Measurements from ENCODE around the gene SAMD15.

SAMD15 gene

DNA sequence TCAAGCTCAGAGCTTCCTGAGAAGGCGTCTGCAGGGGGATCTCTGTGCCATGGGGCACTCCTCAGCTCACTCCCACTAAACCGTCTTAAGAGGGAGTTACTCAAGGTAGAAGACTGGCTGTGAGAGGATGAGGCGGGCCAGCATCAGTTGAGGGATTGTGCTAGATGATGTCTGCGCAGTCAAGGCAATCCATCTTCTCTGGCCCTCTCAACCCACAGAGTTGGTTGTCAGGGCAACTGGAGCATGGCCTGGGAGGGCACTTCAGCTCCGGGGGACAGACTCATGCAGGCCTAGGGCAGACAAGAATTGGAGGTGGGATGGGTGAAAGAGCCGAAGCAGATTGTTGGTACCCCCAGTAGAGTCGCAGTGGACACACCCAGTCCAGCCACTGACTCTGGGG, 47.3 kb upstream of the SAMD15 start:
- no peak overlapping the region for H3K4me3 ChIP-seq (ENCODE audit: low read depth, low read length)
- H3K9me3 ChIP-seq (ENCODE audit: control insufficient read depth, insufficient read depth, low read depth, low read length): no peaks in the 10 kb centered on the region
- POLR2A ChIA-PET: interaction anchor here (0.9 to 1.7 kb wide), 2 partner anchors 14 to 47 kb away, joined by 4 to 5 read pairs; partner anchors contain the start of genes SAMD15 and TMED8
- H3K36me3 ChIP-seq (ENCODE audit: control insufficient read depth in 2 of 2, insufficient read depth in 1 of 2, low read length in 2 of 2): no peaks in the 10 kb centered on the region; a peak in 1 of 3 replicates
- no peak for TF ChIP-seq ZNF48 (tag by site-specific recombination; IDR thresholded peaks at IDR 0.05)
- TF ChIP-seq, protein P1, sequence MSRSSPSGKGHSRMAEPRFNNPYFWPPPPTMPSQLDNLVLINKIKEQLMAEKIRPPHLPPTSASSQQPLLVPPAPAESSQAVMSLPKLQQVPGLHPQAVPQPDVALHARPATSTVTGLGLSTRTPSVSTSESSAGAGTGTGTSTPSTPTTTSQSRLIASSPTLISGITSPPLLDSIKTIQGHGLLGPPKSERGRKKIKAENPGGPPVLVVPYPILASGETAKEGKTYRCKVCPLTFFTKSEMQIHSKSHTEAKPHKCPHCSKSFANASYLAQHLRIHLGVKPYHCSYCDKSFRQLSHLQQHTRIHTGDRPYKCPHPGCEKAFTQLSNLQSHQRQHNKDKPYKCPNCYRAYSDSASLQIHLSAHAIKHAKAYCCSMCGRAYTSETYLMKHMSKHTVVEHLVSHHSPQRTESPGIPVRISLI (tag by site-specific recombination; IDR thresholded peaks at IDR 0.05): no peak
- TF ChIP-seq BCL11A (tag by site-specific recombination; IDR thresholded peaks at IDR 0.05; ENCODE audit: low read depth): no peak
- no peak for TF ChIP-seq ZNF37A (tag by site-specific recombination; IDR thresholded peaks at IDR 0.05)
- no peak for TF ChIP-seq ZNF121 (tag by site-specific recombination; IDR thresholded peaks at IDR 0.05)
- no peak for TF ChIP-seq ZNF747 (tag by site-specific recombination; IDR thresholded peaks at IDR 0.05)
- TF ChIP-seq IKZF3 (tag by site-specific recombination; IDR thresholded peaks at IDR 0.05): no peak
- TF ChIP-seq, protein P2, sequence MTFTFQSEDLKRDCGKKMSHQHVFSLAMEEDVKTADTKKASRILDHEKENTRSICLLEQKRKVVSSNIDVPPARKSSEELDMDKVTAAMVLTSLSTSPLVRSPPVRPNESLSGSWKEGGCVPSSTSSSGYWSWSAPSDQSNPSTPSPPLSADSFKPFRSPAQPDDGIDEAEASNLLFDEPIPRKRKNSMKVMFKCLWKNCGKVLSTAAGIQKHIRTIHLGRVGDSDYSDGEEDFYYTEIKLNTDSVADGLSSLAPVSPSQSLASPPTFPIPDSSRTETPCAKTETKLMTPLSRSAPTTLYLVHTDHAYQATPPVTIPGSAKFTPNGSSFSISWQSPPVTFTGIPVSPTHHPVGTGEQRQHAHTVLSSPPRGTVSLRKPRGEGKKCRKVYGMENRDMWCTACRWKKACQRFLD (tag by site-specific recombination; IDR thresholded peaks at IDR 0.05): no peak
- TF ChIP-seq, protein P3, sequence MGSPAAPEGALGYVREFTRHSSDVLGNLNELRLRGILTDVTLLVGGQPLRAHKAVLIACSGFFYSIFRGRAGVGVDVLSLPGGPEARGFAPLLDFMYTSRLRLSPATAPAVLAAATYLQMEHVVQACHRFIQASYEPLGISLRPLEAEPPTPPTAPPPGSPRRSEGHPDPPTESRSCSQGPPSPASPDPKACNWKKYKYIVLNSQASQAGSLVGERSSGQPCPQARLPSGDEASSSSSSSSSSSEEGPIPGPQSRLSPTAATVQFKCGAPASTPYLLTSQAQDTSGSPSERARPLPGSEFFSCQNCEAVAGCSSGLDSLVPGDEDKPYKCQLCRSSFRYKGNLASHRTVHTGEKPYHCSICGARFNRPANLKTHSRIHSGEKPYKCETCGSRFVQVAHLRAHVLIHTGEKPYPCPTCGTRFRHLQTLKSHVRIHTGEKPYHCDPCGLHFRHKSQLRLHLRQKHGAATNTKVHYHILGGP (tag by site-specific recombination; IDR thresholded peaks at IDR 0.05): no peak
- no peak for TF ChIP-seq ZBTB17 (tag by site-specific recombination; IDR thresholded peaks at IDR 0.05)
- CTCF ChIA-PET: interaction anchor here (0.7 to 1.4 kb wide), 2 partner anchors 16 to 29 kb away, joined by 3 to 6 read pairs; no protein-coding TSS in a partner anchor
- no peaks in the 10 kb centered on the region for H3K4me1 ChIP-seq (ENCODE audit: control insufficient read depth, insufficient read depth, low read length)
- no peak overlapping the region for H3K27ac ChIP-seq (ENCODE audit: extremely low read depth, low read depth, low read length)

DNA sequence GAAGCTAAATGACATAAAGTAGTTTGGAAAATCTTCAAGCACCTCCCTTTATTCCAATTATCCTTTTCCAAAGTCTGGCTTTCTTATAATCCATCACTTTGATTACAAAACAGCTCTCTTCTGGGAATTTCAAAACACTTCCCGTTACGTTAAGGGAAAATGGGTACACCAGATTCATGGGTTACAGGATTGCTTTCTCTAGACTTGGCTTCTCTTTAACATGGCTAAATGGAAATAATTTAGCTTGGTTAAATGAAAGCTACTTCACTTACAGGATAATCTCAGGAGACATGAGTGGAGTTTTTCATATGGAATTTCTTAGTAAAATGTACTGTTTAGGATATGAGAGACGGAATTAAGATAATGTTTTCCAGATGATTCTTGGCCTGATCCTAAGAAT, 41.6 kb upstream of the SAMD15 start:
- H3K27ac ChIP-seq (ENCODE audit: extremely low read depth, low read depth, low read length): no peak overlapping the region
- H3K36me3 ChIP-seq (ENCODE audit: control insufficient read depth in 2 of 2, insufficient read depth in 1 of 2, low read length in 2 of 2): peaks cover 0 to 14% of the 10 kb centered on the region in 2 experiments; a peak in 2 of 3 replicates
- H3K4me1 ChIP-seq (ENCODE audit: control insufficient read depth, insufficient read depth, low read length): no peaks in the 10 kb centered on the region
- POLR2A ChIA-PET: interaction anchor here (0.6 kb wide), 1 partner anchor 10 kb away, joined by 3 read pairs; no protein-coding TSS in a partner anchor
- CTCF ChIA-PET: interaction anchor here (0.6 to 1.4 kb wide), 3 partner anchors 8 to 123 kb away, joined by 3 to 4 read pairs (median 4); no protein-coding TSS in a partner anchor
- no peaks in the 10 kb centered on the region for H3K9me3 ChIP-seq (ENCODE audit: control insufficient read depth, insufficient read depth, low read depth, low read length)
- TF ChIP-seq, protein P4, sequence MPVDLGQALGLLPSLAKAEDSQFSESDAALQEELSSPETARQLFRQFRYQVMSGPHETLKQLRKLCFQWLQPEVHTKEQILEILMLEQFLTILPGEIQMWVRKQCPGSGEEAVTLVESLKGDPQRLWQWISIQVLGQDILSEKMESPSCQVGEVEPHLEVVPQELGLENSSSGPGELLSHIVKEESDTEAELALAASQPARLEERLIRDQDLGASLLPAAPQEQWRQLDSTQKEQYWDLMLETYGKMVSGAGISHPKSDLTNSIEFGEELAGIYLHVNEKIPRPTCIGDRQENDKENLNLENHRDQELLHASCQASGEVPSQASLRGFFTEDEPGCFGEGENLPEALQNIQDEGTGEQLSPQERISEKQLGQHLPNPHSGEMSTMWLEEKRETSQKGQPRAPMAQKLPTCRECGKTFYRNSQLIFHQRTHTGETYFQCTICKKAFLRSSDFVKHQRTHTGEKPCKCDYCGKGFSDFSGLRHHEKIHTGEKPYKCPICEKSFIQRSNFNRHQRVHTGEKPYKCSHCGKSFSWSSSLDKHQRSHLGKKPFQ (tag by site-specific recombination; IDR thresholded peaks at IDR 0.05): no peak
- no peak for TF ChIP-seq KLF16 (tag by site-specific recombination; IDR thresholded peaks at IDR 0.05)
- TF ChIP-seq, protein P5, sequence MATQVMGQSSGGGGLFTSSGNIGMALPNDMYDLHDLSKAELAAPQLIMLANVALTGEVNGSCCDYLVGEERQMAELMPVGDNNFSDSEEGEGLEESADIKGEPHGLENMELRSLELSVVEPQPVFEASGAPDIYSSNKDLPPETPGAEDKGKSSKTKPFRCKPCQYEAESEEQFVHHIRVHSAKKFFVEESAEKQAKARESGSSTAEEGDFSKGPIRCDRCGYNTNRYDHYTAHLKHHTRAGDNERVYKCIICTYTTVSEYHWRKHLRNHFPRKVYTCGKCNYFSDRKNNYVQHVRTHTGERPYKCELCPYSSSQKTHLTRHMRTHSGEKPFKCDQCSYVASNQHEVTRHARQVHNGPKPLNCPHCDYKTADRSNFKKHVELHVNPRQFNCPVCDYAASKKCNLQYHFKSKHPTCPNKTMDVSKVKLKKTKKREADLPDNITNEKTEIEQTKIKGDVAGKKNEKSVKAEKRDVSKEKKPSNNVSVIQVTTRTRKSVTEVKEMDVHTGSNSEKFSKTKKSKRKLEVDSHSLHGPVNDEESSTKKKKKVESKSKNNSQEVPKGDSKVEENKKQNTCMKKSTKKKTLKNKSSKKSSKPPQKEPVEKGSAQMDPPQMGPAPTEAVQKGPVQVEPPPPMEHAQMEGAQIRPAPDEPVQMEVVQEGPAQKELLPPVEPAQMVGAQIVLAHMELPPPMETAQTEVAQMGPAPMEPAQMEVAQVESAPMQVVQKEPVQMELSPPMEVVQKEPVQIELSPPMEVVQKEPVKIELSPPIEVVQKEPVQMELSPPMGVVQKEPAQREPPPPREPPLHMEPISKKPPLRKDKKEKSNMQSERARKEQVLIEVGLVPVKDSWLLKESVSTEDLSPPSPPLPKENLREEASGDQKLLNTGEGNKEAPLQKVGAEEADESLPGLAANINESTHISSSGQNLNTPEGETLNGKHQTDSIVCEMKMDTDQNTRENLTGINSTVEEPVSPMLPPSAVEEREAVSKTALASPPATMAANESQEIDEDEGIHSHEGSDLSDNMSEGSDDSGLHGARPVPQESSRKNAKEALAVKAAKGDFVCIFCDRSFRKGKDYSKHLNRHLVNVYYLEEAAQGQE (tag by site-specific recombination; IDR thresholded peaks at IDR 0.05): no peak
- TF ChIP-seq ZNF19 (tag by site-specific recombination; IDR thresholded peaks at IDR 0.05; ENCODE audit: low read depth): no peak
- TF ChIP-seq GLIS1 (tag by site-specific recombination; IDR thresholded peaks at IDR 0.05): no peak
- no peak for TF ChIP-seq SP7 (tag by site-specific recombination; IDR thresholded peaks at IDR 0.05)
- TF ChIP-seq, protein P6, sequence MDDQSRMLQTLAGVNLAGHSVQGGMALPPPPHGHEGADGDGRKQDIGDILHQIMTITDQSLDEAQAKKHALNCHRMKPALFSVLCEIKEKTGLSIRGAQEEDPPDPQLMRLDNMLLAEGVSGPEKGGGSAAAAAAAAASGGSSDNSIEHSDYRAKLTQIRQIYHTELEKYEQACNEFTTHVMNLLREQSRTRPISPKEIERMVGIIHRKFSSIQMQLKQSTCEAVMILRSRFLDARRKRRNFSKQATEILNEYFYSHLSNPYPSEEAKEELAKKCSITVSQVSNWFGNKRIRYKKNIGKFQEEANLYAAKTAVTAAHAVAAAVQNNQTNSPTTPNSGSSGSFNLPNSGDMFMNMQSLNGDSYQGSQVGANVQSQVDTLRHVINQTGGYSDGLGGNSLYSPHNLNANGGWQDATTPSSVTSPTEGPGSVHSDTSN (CRISPR knock-in tag; IDR thresholded peaks at IDR 0.05): no peak
- no peak for TF ChIP-seq ZNF350 (tag by site-specific recombination; IDR thresholded peaks at IDR 0.05)
- TF ChIP-seq ZNF677 (tag by site-specific recombination; IDR thresholded peaks at IDR 0.05): no peak
- no peak for TF ChIP-seq ZNF791 (tag by site-specific recombination; IDR thresholded peaks at IDR 0.05)
- TF ChIP-seq, protein P7, sequence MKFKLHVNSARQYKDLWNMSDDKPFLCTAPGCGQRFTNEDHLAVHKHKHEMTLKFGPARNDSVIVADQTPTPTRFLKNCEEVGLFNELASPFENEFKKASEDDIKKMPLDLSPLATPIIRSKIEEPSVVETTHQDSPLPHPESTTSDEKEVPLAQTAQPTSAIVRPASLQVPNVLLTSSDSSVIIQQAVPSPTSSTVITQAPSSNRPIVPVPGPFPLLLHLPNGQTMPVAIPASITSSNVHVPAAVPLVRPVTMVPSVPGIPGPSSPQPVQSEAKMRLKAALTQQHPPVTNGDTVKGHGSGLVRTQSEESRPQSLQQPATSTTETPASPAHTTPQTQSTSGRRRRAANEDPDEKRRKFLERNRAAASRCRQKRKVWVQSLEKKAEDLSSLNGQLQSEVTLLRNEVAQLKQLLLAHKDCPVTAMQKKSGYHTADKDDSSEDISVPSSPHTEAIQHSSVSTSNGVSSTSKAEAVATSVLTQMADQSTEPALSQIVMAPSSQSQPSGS (tag by site-specific recombination; IDR thresholded peaks at IDR 0.05; ENCODE audit: low read depth): no peak
- no peak for TF ChIP-seq ZNF473 (tag by site-specific recombination; IDR thresholded peaks at IDR 0.05)
- no peak for TF ChIP-seq ZNF391 (tag by site-specific recombination; IDR thresholded peaks at IDR 0.05; ENCODE audit: borderline replicate concordance, low read depth)
- no peak overlapping the region for H3K4me3 ChIP-seq (ENCODE audit: low read depth, low read length)

Measured in HEK293 (cell line).